ENCODE data around the gene TCOF1. TPM values are rescaled to one million over a fixed set of nuclear protein-coding genes. Genes with fewer than 3 reads are reported as not detected.

The TCOF1 gene
- total and polyA plus RNA-seq, 12 donors: 12.6 to 30.3 (median 20.8) TPM

DNA sequence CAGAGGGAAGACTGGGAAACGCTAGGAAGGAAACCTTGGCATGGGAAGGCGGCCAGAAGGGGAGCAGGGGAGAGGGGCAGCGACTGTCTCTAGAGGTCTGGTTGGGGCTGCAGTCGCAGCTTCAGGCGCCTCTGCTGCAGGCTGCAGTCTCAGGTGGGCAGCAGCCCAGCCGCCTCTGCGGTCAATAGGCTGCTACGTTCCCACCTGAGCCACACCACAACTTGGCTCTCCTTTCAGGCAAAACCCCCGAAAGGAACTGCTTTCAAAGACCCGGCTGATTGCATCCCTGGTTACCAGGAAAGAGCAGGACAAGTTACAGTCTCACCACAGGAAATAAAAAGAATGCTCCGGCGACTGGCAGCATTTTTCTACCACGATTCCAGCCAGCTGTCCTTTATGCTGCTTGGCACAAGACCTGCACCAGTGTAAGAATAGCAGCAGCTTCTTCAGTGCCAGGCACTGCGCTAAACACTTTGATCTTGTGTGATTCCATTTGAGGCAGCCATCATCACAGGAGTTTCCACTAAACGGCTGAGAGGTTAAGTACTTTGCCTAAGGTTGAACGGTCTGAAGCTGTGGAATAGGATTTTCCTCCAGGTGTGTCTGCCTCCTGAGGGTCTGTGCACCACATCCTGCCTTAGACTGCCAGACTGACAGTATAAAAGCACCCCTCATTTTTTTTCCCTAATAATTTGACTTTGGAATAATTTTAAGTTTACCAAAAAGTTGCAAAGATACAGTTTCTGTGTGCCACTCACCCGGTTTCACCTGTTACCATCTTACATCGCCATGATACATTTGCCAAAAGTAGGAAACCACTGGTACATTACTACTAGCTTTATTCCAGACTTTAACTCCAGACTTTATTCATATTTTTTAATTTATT is 84.6 kb downstream of the TCOF1 start:
- Histone ChIP-seq H3K9me3 (replicated peaks in 1 of 3) (no peaks in the 10 kb centered on the region), H3K4me3 (no peak overlapping the region), H3K27ac (peak overlapping the region in 1 of 5 donors; percentile 8), H3K27me3 (no peaks in the 10 kb centered on the region), H3K36me3 (replicated peaks in 1 of 2) (peaks cover 0 to 45% of the 10 kb centered on the region in 2 donors), H3K4me1 (replicated peaks in 1 of 2) (no peaks in the 10 kb centered on the region)
- intact Hi-C loops (cut with DNase I): no loop called here
- no peak for DNase-seq
- TF ChIP-seq, protein P1, sequence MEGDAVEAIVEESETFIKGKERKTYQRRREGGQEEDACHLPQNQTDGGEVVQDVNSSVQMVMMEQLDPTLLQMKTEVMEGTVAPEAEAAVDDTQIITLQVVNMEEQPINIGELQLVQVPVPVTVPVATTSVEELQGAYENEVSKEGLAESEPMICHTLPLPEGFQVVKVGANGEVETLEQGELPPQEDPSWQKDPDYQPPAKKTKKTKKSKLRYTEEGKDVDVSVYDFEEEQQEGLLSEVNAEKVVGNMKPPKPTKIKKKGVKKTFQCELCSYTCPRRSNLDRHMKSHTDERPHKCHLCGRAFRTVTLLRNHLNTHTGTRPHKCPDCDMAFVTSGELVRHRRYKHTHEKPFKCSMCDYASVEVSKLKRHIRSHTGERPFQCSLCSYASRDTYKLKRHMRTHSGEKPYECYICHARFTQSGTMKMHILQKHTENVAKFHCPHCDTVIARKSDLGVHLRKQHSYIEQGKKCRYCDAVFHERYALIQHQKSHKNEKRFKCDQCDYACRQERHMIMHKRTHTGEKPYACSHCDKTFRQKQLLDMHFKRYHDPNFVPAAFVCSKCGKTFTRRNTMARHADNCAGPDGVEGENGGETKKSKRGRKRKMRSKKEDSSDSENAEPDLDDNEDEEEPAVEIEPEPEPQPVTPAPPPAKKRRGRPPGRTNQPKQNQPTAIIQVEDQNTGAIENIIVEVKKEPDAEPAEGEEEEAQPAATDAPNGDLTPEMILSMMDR (IDR thresholded peaks at IDR 0.05): no peak
- no peak for TF ChIP-seq POLR2A (IDR thresholded peaks at IDR 0.05)
- WGBS, 4 donors: 59 to 64% (median 61%) methylated on average over 14 to 18 of the region's 18 CpGs

DNA sequence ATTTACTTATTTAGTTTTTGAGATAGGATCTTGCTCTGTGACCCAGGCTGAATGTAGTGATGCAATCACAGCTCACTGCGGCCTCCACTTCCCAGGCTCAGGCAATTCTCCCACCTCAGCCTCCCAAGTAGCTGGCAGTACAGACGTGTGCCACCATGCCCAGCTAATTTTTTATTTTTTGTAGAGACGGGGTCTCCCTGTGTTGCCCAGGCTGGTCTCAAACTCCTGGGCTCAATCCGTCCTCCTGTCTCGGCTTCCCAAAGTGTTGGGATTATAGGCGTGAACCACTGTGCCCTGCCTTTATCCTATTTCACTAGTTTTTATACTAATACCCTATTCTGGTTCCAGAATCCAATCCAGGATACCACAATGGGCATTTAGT is 85.2 kb downstream of the TCOF1 start:
- H3K27me3 ChIP-seq: no peaks in the 10 kb centered on the region
- TF ChIP-seq, protein P1 (IDR thresholded peaks at IDR 0.05): no peak
- TF ChIP-seq POLR2A (IDR thresholded peaks at IDR 0.05): no peak
- no peak for DNase-seq
- H3K27ac ChIP-seq: no peak overlapping the region
- intact Hi-C loops (cut with DNase I): no loop called here
- no peak overlapping the region for H3K4me3 ChIP-seq
- WGBS, 4 donors: 81 to 92% (median 83%) methylated on average over 6 of the region's 6 CpGs
- H3K4me1 ChIP-seq (replicated peaks in 1 of 2): peaks cover 0 to 6% of the 10 kb centered on the region in 2 donors
- H3K9me3 ChIP-seq (replicated peaks in 1 of 3): no peaks in the 10 kb centered on the region
- peaks cover 0 to 51% of the 10 kb centered on the region in 2 donors for H3K36me3 ChIP-seq (replicated peaks in 1 of 2)

DNA sequence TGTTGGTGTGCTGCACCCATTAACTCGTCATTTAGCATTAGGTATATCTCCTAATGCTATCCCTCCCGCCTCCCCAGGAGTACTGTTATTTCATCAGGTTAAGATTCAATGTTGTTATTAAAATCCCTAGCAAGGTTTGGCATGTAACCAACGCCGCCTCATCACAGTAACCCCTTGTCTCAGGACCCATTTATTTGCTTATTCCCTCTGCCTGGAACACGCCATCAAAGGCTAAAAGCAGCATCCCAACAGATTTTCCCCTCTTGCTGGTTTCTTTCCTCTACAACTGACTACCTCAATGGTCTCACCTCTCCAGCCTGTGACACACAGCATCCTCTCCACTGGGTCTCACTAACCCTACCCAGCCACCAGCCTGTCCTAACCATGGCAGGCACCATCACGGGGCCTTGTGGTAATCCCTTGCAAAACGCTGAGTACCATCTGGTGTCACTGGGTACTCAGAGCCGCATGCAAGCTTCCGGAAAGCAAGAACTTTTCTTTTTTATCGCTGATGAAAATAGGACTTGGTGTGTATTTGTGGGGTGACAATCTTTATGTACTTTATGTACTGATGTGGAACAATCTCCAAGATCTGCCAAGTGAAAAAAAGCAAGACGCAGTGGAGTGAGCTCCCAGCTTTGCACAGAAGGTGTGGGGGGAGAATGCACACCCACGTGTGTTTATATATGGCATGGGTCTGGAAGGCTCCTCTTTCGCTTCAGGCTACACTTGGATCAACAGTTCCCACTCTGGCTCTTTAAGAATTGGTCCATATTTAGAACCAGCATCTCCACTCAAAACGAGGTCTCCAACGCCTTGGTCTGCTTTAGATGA is 86.0 kb downstream of the TCOF1 start:
- intact Hi-C loops (cut with DNase I): no loop called here
- Histone ChIP-seq H3K27ac (no peak overlapping the region), H3K9me3 (replicated peaks in 1 of 3) (no peaks in the 10 kb centered on the region), H3K4me3 (no peak overlapping the region), H3K4me1 (replicated peaks in 1 of 2) (peaks cover 7 to 13% of the 10 kb centered on the region in 2 donors), H3K27me3 (no peaks in the 10 kb centered on the region), H3K36me3 (replicated peaks in 1 of 2) (peaks cover 0 to 58% of the 10 kb centered on the region in 2 donors)
- WGBS, 4 donors: 79 to 82% (median 81%) methylated on average over 15 of the region's 15 CpGs
- TF ChIP-seq, protein P1 (IDR thresholded peaks at IDR 0.05): no peak
- no peak for TF ChIP-seq POLR2A (IDR thresholded peaks at IDR 0.05)
- DNase-seq: no peak

DNA sequence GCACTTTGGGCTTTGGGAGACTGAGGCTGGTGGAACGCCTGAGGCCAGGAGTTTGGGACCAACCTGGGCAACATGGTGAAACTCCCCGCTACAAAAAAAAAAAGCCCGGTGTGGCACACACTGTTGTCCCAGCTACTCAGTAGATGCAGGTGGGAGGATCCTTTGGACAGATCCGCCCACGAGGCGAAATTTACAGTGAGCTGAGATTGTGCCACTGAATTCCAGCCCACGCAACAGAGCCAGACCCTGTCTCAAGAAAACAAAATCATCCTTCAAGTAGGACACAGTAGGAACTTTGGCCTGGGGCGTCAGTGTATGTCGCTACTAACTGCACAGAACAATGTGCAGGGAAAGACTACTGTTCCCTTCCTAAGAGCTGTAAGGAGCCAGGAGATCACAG is 87.3 kb downstream of the TCOF1 start:
- intact Hi-C loops (cut with DNase I): no loop called here

More for the DNA sequence above, 87.3 kb downstream of the TCOF1 start:
- H3K27me3 ChIP-seq: no peaks in the 10 kb centered on the region
- peaks cover 10 to 16% of the 10 kb centered on the region in 2 donors for H3K4me1 ChIP-seq (replicated peaks in 1 of 2)
- peaks cover 0 to 58% of the 10 kb centered on the region in 2 donors for H3K36me3 ChIP-seq (replicated peaks in 1 of 2)
- H3K4me3 ChIP-seq: no peak overlapping the region
- H3K27ac ChIP-seq: no peak overlapping the region
- TF ChIP-seq, protein P1 (IDR thresholded peaks at IDR 0.05): no peak
- TF ChIP-seq POLR2A (IDR thresholded peaks at IDR 0.05): no peak
- 82 to 91% (median 88%) methylated on average over 7 to 9 of the region's 9 CpGs for WGBS, 4 donors
- DNase-seq: no peak
- no peaks in the 10 kb centered on the region for H3K9me3 ChIP-seq (replicated peaks in 1 of 3)
